HCT116 (cell line): Measurements from ENCODE around the gene IFITM5. TPM values are rescaled to one million over a fixed set of nuclear protein-coding genes. Genes with fewer than 3 reads are reported as not detected.

ENCODE experiments used
- ATAC-seq: fragments of 200-7000 bp; cut with Tn5 transposase; 2 replicates; pipeline ENCODE4 v1.9.1; 2020; ENCODE audit warnings: mild to moderate bottlenecking, moderate library complexity
- BruUV-seq: library from RNA; stranded (reverse); fragments of 400-500 nt; replicated peaks from 2 replicates; lab custom pipeline; 2021; lab: Mats Ljungman, UMichigan
- CTCF ChIA-PET: fragments of 300-600 bp; sonication (Branson Sonifier 250); formaldehyde crosslinking; loops from one replicate; lab custom pipeline; 2021; ENCODE audit warnings: antibody characterized with exemption; lab: Charles Lee
- POLR2A ChIA-PET: fragments of 300-600, 350-600 bp; sonication (Branson Sonifier 250); formaldehyde crosslinking; loops from one replicate; lab custom pipeline; 2021; ENCODE audit warnings: antibody characterized with exemption; lab: Charles Lee
- RAD21 ChIA-PET, 2 experiments: fragments of 300-600 bp; sonication (Branson Sonifier 250); formaldehyde crosslinking; loops; one replicate each; lab custom pipeline; 2023; ENCODE audit warnings: low total read pairs in 2 of 2; ENCODE audit not compliant: uncharacterized antibody in 2 of 2, unreplicated experiment in 2 of 2, low non-redundant PET in 1 of 2; lab: Charles Lee
- DNase-seq: peaks from one replicate; pipeline ENCODE4 v3.0.0-alpha.2; 2010; ENCODE audit warnings: low read depth, low spot score
- H2AFZ ChIP-seq: fragments of 200-600 bp; shearing (Covaris generic), sonication (generic); 2 replicates; pipeline ENCODE4 v1.6.1; 2017; ENCODE audit warnings: low read depth, mixed run types, mixed read lengths, antibody characterized with exemption, low read length; ENCODE audit not compliant: poor library complexity, severe bottlenecking
- H3K27ac ChIP-seq: 2 replicates; pipeline ENCODE4 v1.5.1; 2012; ENCODE audit warnings: low read depth, low read length
- H3K27me3 ChIP-seq: fragments of 200-600 bp; sonication (generic); 2 replicates; pipeline ENCODE4 v1.6.1; 2016; ENCODE audit warnings: mixed run types, low read length, mixed read lengths; ENCODE audit not compliant: insufficient read depth
- H3K36me3 ChIP-seq, 2 experiments: fragments of 200-500 bp in 1 of 2; fragments of 200-600 bp in 1 of 2; sonication (Bioruptor generic) in 1 of 2; sonication (generic) in 1 of 2; 2 replicates each; pipeline versions ENCODE4 v1.5.1 to v1.6.1; 2014 to 2016; ENCODE audit warnings: low read length in 2 of 2, inconsistent platforms in 1 of 2, mixed read lengths in 1 of 2, mixed run types in 1 of 2; ENCODE audit not compliant: insufficient read depth in 2 of 2, control insufficient read depth in 1 of 2
- H3K4me1 ChIP-seq, 2 experiments: fragments of 200-600 bp in 1 of 2; sonication (generic) in 1 of 2; 2 replicates each; pipeline versions ENCODE4 v1.5.1 to v1.6.1; 2012 to 2017; ENCODE audit warnings: low read length in 2 of 2, inconsistent platforms in 1 of 2, mild to moderate bottlenecking in 1 of 2, mixed read lengths in 1 of 2, mixed run types in 1 of 2, moderate library complexity in 1 of 2; ENCODE audit not compliant: insufficient read depth in 2 of 2, control insufficient read depth in 1 of 2
- H3K4me2 ChIP-seq: fragments of 200-600 bp; sonication (generic); 2 replicates; pipeline ENCODE4 v1.6.1; 2017; ENCODE audit warnings: mixed run types, low read length, mixed read lengths
- H3K4me3 ChIP-seq, 2 experiments: fragments of 200-600 bp in 1 of 2; sonication (generic) in 1 of 2; replicated peaks in 1 of 2; 2 replicates each; pipeline ENCODE4 v1.5.1; 2011 to 2016; ENCODE audit warnings: low read length in 2 of 2, control low read depth in 1 of 2, low read depth in 1 of 2, mild to moderate bottlenecking in 1 of 2, mixed read lengths in 1 of 2, mixed run types in 1 of 2
- H3K79me2 ChIP-seq: fragments of 200-600 bp; sonication (generic); 2 replicates; pipeline ENCODE4 v1.6.1; 2017; ENCODE audit warnings: mild to moderate bottlenecking, mixed run types, low read length, moderate library complexity, mixed read lengths; ENCODE audit not compliant: insufficient read depth
- H3K9ac ChIP-seq: fragments of 200-600 bp; sonication (generic); 2 replicates; pipeline ENCODE4 v1.6.1; 2016; ENCODE audit warnings: low read length, mixed read lengths
- H3K9me2 ChIP-seq: fragments of 200-600 bp; sonication (generic), shearing (Covaris generic); 2 replicates; pipeline ENCODE4 v1.6.1; 2017; ENCODE audit warnings: mixed run types, mild to moderate bottlenecking, moderate library complexity; ENCODE audit not compliant: insufficient read depth
- H3K9me3 ChIP-seq, 2 experiments: fragments of 200-500 bp in 1 of 2; fragments of 200-600 bp in 1 of 2; sonication (Bioruptor generic) in 1 of 2; sonication (generic) in 1 of 2; 2 replicates each; pipeline ENCODE4 v1.6.1; 2014 to 2017; ENCODE audit warnings: low read length in 2 of 2, mixed read lengths in 2 of 2, inconsistent platforms in 1 of 2, low read depth in 1 of 2, mild to moderate bottlenecking in 1 of 2, mixed run types in 1 of 2, moderate library complexity in 1 of 2; ENCODE audit not compliant: control insufficient read depth in 1 of 2, insufficient read depth in 1 of 2
- H4K20me1 ChIP-seq: fragments of 200-600 bp; sonication (generic), shearing (Covaris generic); 2 replicates; pipeline ENCODE4 v1.6.1; 2017; ENCODE audit warnings: mixed run types, mild to moderate bottlenecking, moderate library complexity; ENCODE audit not compliant: insufficient read depth
- CBX3 ChIP-seq: IDR thresholded peaks from 2 replicates; pipeline ENCODE4 v1.6.1; 2012; ENCODE audit warnings: low read depth
- CEBPB ChIP-seq: IDR thresholded peaks from 2 replicates; pipeline ENCODE4 v1.6.1; 2012; ENCODE audit warnings: low read depth
- ELF1 ChIP-seq: IDR thresholded peaks from 2 replicates; pipeline ENCODE4 v1.6.1; 2012; ENCODE audit warnings: low read depth, borderline replicate concordance
- EZH2 ChIP-seq: fragments of 200-600 bp; sonication (generic); IDR thresholded peaks from 2 replicates; pipeline ENCODE4 v1.6.1; 2017; ENCODE audit warnings: antibody characterized with exemption, mixed run types
- EZH2phosphoT487 ChIP-seq: fragments of 200-600 bp; IDR thresholded peaks from 2 replicates; pipeline ENCODE4 v1.6.1; 2018; ENCODE audit warnings: antibody characterized with exemption, borderline replicate concordance
- FOSL1 ChIP-seq: IDR thresholded peaks from 2 replicates; pipeline ENCODE4 v1.6.1; 2012; ENCODE audit warnings: low read depth
- JUND ChIP-seq: IDR thresholded peaks from 2 replicates; pipeline ENCODE4 v1.6.1; 2012
- POLR2AphosphoS5 ChIP-seq: IDR thresholded peaks from 2 replicates; pipeline ENCODE4 v1.6.1; 2011; ENCODE audit warnings: mild to moderate bottlenecking, low read depth, low read length, moderate library complexity
- RAD21 ChIP-seq: IDR thresholded peaks from 2 replicates; pipeline ENCODE4 v1.6.1; 2012; ENCODE audit warnings: low read depth, mild to moderate bottlenecking
- SIN3A ChIP-seq: IDR thresholded peaks from 2 replicates; pipeline ENCODE4 v1.6.1; 2012; ENCODE audit warnings: low read depth
- SP1 ChIP-seq: IDR thresholded peaks from 2 replicates; pipeline ENCODE4 v1.6.1; 2012; ENCODE audit warnings: low read depth
- SRF ChIP-seq: IDR thresholded peaks from 2 replicates; pipeline ENCODE4 v1.6.1; 2012; ENCODE audit warnings: low read depth
- ZFX ChIP-seq: fragments of 450-650 bp; IDR thresholded peaks from 2 replicates; pipeline ENCODE4 v1.6.1; 2017
- ZNF274 ChIP-seq: fragments of 200-500 bp; sonication (Bioruptor generic); IDR thresholded peaks from 2 replicates; pipeline ENCODE4 v1.6.1; 2014; ENCODE audit warnings: mild to moderate bottlenecking, low read depth, low read length, inconsistent platforms
- intact Hi-C: fragments of 100-400 bp; cut with micrococcal nuclease; formaldehyde crosslinking; loops from 2 replicates; pipeline ENCODE4 v1.10.0; 2022
- total RNA-seq: library from RNA; stranded (reverse); gene quantifications from one replicate; pipeline ENCODE4 v1.2.1, GENCODE V29; 2021; ENCODE audit not compliant: unreplicated experiment
- TF ChIP-seq, protein P1 (sequence below): IDR thresholded peaks from 2 replicates; pipeline ENCODE4 v1.6.1; 2011; ENCODE audit warnings: mild to moderate bottlenecking, low read length, moderate library complexity; ENCODE audit not compliant: insufficient replicate concordance; ENCODE audit errors: extremely low read depth
- TF ChIP-seq, protein P2 (sequence below), 3 experiments: fragments of 200-600 bp in 1 of 3; sonication (generic) in 1 of 3; IDR thresholded peaks in 2 of 3; conservative IDR thresholded peaks in 1 of 3; 2 replicates each; pipeline ENCODE4 v1.5.1; 2012 to 2017; ENCODE audit warnings: low read depth in 2 of 3, low read length in 2 of 3, antibody characterized with exemption in 1 of 3, borderline replicate concordance in 1 of 3, control low read depth in 1 of 3, mild to moderate bottlenecking in 1 of 3, mixed read lengths in 1 of 3, mixed run types in 1 of 3, moderate library complexity in 1 of 3; ENCODE audit not compliant: insufficient read depth in 1 of 3
- TF ChIP-seq, protein P3 (sequence below): IDR thresholded peaks from 2 replicates; pipeline ENCODE4 v1.6.1; 2012

The IFITM5 gene
- total RNA-seq, 1 experiment from 2014 or later, result not detected

GRCh38 chr11:316031-316701 lies 16.8 kb upstream of the IFITM5 start:
- H3K9me2 ChIP-seq, result no peaks in the 10 kb centered on the region
- ChIA-PET POLR2A (no interaction called here), RAD21 (no interaction called here)
- no peaks in the 10 kb centered on the region for H4K20me1 ChIP-seq
- no peaks in the 10 kb centered on the region for H3K36me3 ChIP-seq
- no peak for ATAC-seq
- peaks cover 12% of the 10 kb centered on the region for H3K79me2 ChIP-seq
- H3K9ac ChIP-seq, result no peak overlapping the region
- DNase-seq, result no peak
- peaks cover 10 to 16% of the 10 kb centered on the region in 2 experiments for H3K4me1 ChIP-seq
- no peak overlapping the region for H3K4me2 ChIP-seq
- no peak overlapping the region for H3K27ac ChIP-seq
- intact Hi-C loops, result no loop called here
- no peak overlapping the region for H3K4me3 ChIP-seq
- TF ChIP-seq, protein P1, sequence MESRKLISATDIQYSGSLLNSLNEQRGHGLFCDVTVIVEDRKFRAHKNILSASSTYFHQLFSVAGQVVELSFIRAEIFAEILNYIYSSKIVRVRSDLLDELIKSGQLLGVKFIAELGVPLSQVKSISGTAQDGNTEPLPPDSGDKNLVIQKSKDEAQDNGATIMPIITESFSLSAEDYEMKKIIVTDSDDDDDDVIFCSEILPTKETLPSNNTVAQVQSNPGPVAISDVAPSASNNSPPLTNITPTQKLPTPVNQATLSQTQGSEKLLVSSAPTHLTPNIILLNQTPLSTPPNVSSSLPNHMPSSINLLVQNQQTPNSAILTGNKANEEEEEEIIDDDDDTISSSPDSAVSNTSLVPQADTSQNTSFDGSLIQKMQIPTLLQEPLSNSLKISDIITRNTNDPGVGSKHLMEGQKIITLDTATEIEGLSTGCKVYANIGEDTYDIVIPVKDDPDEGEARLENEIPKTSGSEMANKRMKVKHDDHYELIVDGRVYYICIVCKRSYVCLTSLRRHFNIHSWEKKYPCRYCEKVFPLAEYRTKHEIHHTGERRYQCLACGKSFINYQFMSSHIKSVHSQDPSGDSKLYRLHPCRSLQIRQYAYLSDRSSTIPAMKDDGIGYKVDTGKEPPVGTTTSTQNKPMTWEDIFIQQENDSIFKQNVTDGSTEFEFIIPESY, result no peak
- TF ChIP-seq JUND, result no peak
- TF ChIP-seq POLR2AphosphoS5, result no peak
- no peak for TF ChIP-seq ZFX
- no peak for TF ChIP-seq CEBPB
- no peak for TF ChIP-seq EZH2phosphoT487
- TF ChIP-seq, all 23 proteins: peak for 0
- Histone ChIP-seq H2AFZ (no peak overlapping the region), H3K9me3 (no peaks in the 10 kb centered on the region), H3K27me3 (no peaks in the 10 kb centered on the region)
- CTCF ChIA-PET, result interaction anchor here (1.2 to 1.8 kb wide), 2 partner anchors 8 to 10 kb away, joined by 6 to 8 read pairs; partner anchors contain the start of gene IFITM2
- BruUV-seq, result no TSS peak

DNA sequence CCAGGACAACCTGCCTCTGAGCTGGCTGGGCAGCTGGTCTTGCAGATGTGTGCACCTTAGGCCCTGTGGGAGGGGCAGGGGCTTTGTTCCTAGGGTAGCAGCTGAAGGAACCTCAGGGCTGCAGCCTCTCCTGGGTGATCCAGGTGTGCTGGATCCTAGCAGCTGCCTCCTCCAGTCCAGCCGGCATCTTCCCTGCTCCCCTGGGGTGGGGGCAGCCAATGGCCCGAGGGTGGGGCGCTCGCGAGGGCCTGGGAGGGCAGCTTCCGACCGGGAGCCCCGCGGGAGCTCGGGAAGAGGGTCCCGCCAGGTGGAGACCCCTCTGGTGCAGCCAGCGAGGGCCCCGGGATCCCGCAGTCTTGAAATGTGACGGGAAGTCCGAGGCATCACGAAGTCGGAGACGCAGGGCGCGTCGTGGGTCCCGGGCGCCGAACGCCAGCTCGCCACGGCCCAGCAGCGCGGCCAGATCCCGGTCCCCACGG lies 16.2 kb upstream of the IFITM5 start:
- Histone ChIP-seq H3K36me3 (no peaks in the 10 kb centered on the region), H3K79me2 (peaks cover 10% of the 10 kb centered on the region), H3K27me3 (no peaks in the 10 kb centered on the region), H3K9ac (no peak overlapping the region), H3K4me1 (peaks cover 10 to 11% of the 10 kb centered on the region in 2 experiments), H3K4me3 (no peak overlapping the region), H4K20me1 (no peaks in the 10 kb centered on the region), H3K4me2 (no peak overlapping the region), H3K27ac (no peak overlapping the region), H3K9me3 (no peaks in the 10 kb centered on the region), H3K9me2 (no peaks in the 10 kb centered on the region), H2AFZ (no peak overlapping the region)
- intact Hi-C loops, result no loop called here
- ChIA-PET CTCF (no interaction called here), RAD21 (no interaction called here), POLR2A (no interaction called here)
- ATAC-seq (no peak), DNase-seq (no peak)
- BruUV-seq, result no TSS peak
- TF ChIP-seq SP1 (no peak), CBX3 (no peak), EZH2 (no peak), FOSL1 (no peak), CEBPB (no peak), ELF1 (no peak), EZH2phosphoT487 (no peak), ZFX (no peak), SIN3A (no peak), SRF (no peak), RAD21 (no peak), ZNF274 (no peak), JUND (no peak)
- TF ChIP-seq, protein P2, sequence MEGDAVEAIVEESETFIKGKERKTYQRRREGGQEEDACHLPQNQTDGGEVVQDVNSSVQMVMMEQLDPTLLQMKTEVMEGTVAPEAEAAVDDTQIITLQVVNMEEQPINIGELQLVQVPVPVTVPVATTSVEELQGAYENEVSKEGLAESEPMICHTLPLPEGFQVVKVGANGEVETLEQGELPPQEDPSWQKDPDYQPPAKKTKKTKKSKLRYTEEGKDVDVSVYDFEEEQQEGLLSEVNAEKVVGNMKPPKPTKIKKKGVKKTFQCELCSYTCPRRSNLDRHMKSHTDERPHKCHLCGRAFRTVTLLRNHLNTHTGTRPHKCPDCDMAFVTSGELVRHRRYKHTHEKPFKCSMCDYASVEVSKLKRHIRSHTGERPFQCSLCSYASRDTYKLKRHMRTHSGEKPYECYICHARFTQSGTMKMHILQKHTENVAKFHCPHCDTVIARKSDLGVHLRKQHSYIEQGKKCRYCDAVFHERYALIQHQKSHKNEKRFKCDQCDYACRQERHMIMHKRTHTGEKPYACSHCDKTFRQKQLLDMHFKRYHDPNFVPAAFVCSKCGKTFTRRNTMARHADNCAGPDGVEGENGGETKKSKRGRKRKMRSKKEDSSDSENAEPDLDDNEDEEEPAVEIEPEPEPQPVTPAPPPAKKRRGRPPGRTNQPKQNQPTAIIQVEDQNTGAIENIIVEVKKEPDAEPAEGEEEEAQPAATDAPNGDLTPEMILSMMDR (IDR thresholded peaks at IDR 0.05 in 2 of 3, conservative IDR thresholded peaks at IDR 0.05 in 1 of 3; ENCODE audit: borderline replicate concordance in 1 of 3, insufficient read depth in 1 of 3, low read depth in 2 of 3, low read length in 2 of 3), result no peak
- TF ChIP-seq, protein P3, sequence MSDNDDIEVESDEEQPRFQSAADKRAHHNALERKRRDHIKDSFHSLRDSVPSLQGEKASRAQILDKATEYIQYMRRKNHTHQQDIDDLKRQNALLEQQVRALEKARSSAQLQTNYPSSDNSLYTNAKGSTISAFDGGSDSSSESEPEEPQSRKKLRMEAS, result no peak
